Heart left ventricle (tissue), 16 donors: ENCODE measurements around the gene SIL1. TPM values are rescaled to one million over a fixed set of nuclear protein-coding genes. Genes with fewer than 3 reads are reported as not detected.

Experiments used
- ATAC-seq, 4 donors: fragments of 200-7000 bp; cut with Tn5 transposase; one replicate each; pipeline ENCODE4 v1.9.1; 2020 to 2022; ENCODE audit warnings: moderate library complexity in 4 of 4, mild to moderate bottlenecking in 3 of 4, moderate number of reproducible peaks in 1 of 4
- DNase-seq, 5 donors: peaks; one replicate each; pipeline ENCODE4 v3.0.0-alpha.2; 2020
- H3K27ac ChIP-seq, 12 donors: fragments of 200-600 bp; sonication (generic) in 4 of 12; one replicate each; pipeline versions ENCODE4 v1.5.0 to v1.8.0; 2016 to 2022; ENCODE audit warnings: mild to moderate bottlenecking in 2 of 12
- H3K27me3 ChIP-seq, 9 donors: fragments of 200-600 bp; sonication (generic) in 2 of 9; one replicate each; pipeline versions ENCODE4 v1.5.1 to v1.8.0; 2016 to 2022; ENCODE audit warnings: mild to moderate bottlenecking in 3 of 9
- H3K36me3 ChIP-seq, 9 donors: fragments of 200-600 bp; sonication (generic) in 2 of 9; one replicate each; pipeline versions ENCODE4 v1.5.0 to v1.8.0; 2018 to 2022; ENCODE audit warnings: mild to moderate bottlenecking in 2 of 9
- H3K4me1 ChIP-seq, 12 donors: fragments of 200-600 bp; sonication (generic) in 4 of 12; one replicate each; pipeline versions ENCODE4 v1.5.0 to v1.8.0; 2016 to 2022; ENCODE audit warnings: mild to moderate bottlenecking in 3 of 12
- H3K4me3 ChIP-seq, 12 donors: fragments of 200-600 bp; sonication (generic) in 4 of 12; one replicate each; pipeline versions ENCODE4 v1.5.0 to v1.8.0; 2017 to 2022; ENCODE audit warnings: mild to moderate bottlenecking in 9 of 12, moderate library complexity in 4 of 12
- H3K9me3 ChIP-seq, 12 donors: fragments of 200-600 bp; sonication (generic) in 4 of 12; one replicate each; pipeline versions ENCODE4 v1.5.0 to v1.8.0; 2016 to 2022; ENCODE audit warnings: mild to moderate bottlenecking in 1 of 12
- CTCF ChIP-seq, 12 donors: fragments of 200-600 bp; sonication (generic) in 4 of 12; IDR thresholded peaks; one replicate each; pipeline versions ENCODE4 v1.5.0 to v1.8.0; 2018 to 2022; ENCODE audit warnings: antibody characterized with exemption in 12 of 12, mild to moderate bottlenecking in 5 of 12
- POLR2A ChIP-seq, 2 donors: fragments of 450-650 bp; IDR thresholded peaks; one replicate each; pipeline ENCODE4 v1.6.1; 2017; ENCODE audit warnings: antibody characterized with exemption in 2 of 2, mild to moderate bottlenecking in 2 of 2, moderate library complexity in 2 of 2
- WGBS, 4 donors: extraction: QIAGEN DNeasy Blood & Tissue Kit in 2 of 4; methylation state at CpG; one replicate each; pipeline versions ENCODE4 v1.1.5 to v1.1.7; 2013 to 2018; 5-methylcytosine and 5-hydroxymethylcytosine counted together
- intact Hi-C, 10 donors: fragments of 100-400 bp; cut with DNase I; formaldehyde crosslinking; loops; one replicate each; pipeline versions ENCODE4 v1.11.1 to v1.14.2; 2022
- polyA plus RNA-seq, 2 donors: library from polyadenylated mRNA; stranded (reverse); fragments of 200-250 nt; gene quantifications; one replicate each; pipeline ENCODE4 v1.2.3, GENCODE V29; 2013
- total RNA-seq, 9 donors: library from RNA; depleted of rRNA in 2 of 9; stranded (reverse); fragments of >200 nt in 2 of 9; fragmentation: NEBNext Ultra II Directional in 3 of 9; extraction: Animal tissue kit (Norgen Biotek cat#: 25700) in 3 of 9; gene quantifications; one replicate each; pipeline versions ENCODE4 v1.1.0 to v1.2.4, GENCODE V29; 2016 to 2023
- donor health status: ischemic (EF 13 %, LVEDD 7.1; RV severe dilation, severe dysfunction).
- donor health status: healthy with polysubstance abuse.
- donor health status: DM: no; HTN: yes; CAD: no.
- donor health status: DM: no; HTN: no; CAD: no.
- donor health status: ischemic (EF 25% LVEDD 6.9; RV normal size, moderate dysfunction).
- donor health status: ischemic (EF 25% LVEDD 5.7; RV mildly dilated, moderate dysfunction).
- donor health status: healthy.
- donor health status: DM: yes; HTN: yes; CAD: no.
- donor health status: ischemic (EF 35%, LVEDD 5.7; RV mildly dilated, moderate dysfunction).
- donor health status: nonischemic (EF 11% LVEDD 7.7; RV severe dilation, severe dysfunction).
- donor health status: DM: yes; HTN: yes; CAD: no.
- donor health status: PGD.
- donor health status: ischemic (EF 29% LVEDD 5.4; RV normal size, mild dysfunction).
- donor health status: nonischemic (EF 23%, LVEDD 6.1; RV moderate dilation, normal function).

Gene SIL1
- total and polyA plus RNA-seq, 11 donors, result 33.8 to 341 (median 40.2) TPM

GRCh38 chr5:138927544-138927943, 270.6 kb downstream of the SIL1 start:
- Histone ChIP-seq H3K9me3 (no peaks in the 10 kb centered on the region), H3K36me3 (peaks cover 1 to 90% (median 77%) of the 10 kb centered on the region in 9 donors), H3K4me3 (no peak overlapping the region), H3K4me1 (peaks cover 0 to 36% (median 26%) of the 10 kb centered on the region in 12 donors), H3K27me3 (no peaks in the 10 kb centered on the region), H3K27ac (peak overlapping the region; percentile 1 to 87 (median 70))
- ATAC-seq (no peak), DNase-seq (no peak)
- 41 to 54% (median 49%) methylated on average over 8 of the region's 8 CpGs for WGBS, 4 donors
- TF ChIP-seq CTCF (IDR thresholded peaks at IDR 0.05) (no peak), POLR2A (IDR thresholded peaks at IDR 0.05) (no peak)
- intact Hi-C loops, result loop anchor here in 1 of 10 donors (10.0 kb wide), 1 partner anchor 103 kb away; no protein-coding TSS in a partner anchor

GRCh38 chr5:138926688-138927448, 271.3 kb downstream of the SIL1 start:
- ATAC-seq (peak in 3 of 4 donors; percentile 1 to 31 (median 30)), DNase-seq (no peak)
- H3K36me3 ChIP-seq, result peaks cover 0 to 84% (median 70%) of the 10 kb centered on the region in 9 donors
- 73 to 75% (median 73%) methylated on average over 16 of the region's 16 CpGs for whole genome bisulfite sequencing, 4 donors
- H3K27me3 ChIP-seq, result no peaks in the 10 kb centered on the region
- H3K9me3 ChIP-seq, result no peaks in the 10 kb centered on the region
- peak overlapping the region; percentile 1 to 87 (median 68) for H3K27ac ChIP-seq
- no peak overlapping the region for H3K4me3 ChIP-seq
- TF ChIP-seq CTCF (IDR thresholded peaks at IDR 0.05) (no peak), POLR2A (IDR thresholded peaks at IDR 0.05) (no peak)
- intact Hi-C loops, result loop anchor here in 1 of 10 donors (10.0 kb wide), 1 partner anchor 102 kb away; no protein-coding TSS in a partner anchor
- peaks cover 0 to 38% (median 26%) of the 10 kb centered on the region in 12 donors for H3K4me1 ChIP-seq

GRCh38 chr5:138926257-138926656, 271.9 kb downstream of the SIL1 start:
- Histone ChIP-seq H3K9me3 (no peaks in the 10 kb centered on the region), H3K4me3 (no peak overlapping the region), H3K36me3 (peaks cover 0 to 80% (median 64%) of the 10 kb centered on the region in 9 donors), H3K27ac (peak overlapping the region in 3 of 12 donors; percentile 9 to 79 (median 66)), H3K27me3 (no peaks in the 10 kb centered on the region), H3K4me1 (peaks cover 0 to 40% (median 26%) of the 10 kb centered on the region in 12 donors)
- WGBS, 4 donors, result 93 to 96% (median 94%) methylated on average over 11 of the region's 11 CpGs
- intact Hi-C loops, result loop anchor here in 1 of 10 donors (10.0 kb wide), 1 partner anchor 101 kb away; no protein-coding TSS in a partner anchor
- no peak for ATAC-seq
- DNase-seq, result no peak
- TF ChIP-seq CTCF (IDR thresholded peaks at IDR 0.05) (no peak), POLR2A (IDR thresholded peaks at IDR 0.05) (no peak)

- Histone ChIP-seq H3K36me3 (peaks cover 0 to 76% (median 62%) of the 10 kb centered on the region in 9 donors), H3K4me1 (peaks cover 0 to 40% (median 26%) of the 10 kb centered on the region in 12 donors), H3K27me3 (no peaks in the 10 kb centered on the region), H3K9me3 (no peaks in the 10 kb centered on the region), H3K4me3 (no peak overlapping the region), H3K27ac (no peak overlapping the region)
- no peak for ATAC-seq
- WGBS, 4 donors, result 84 to 91% (median 84%) methylated on average over 12 of the region's 12 CpGs
- intact Hi-C loops, result loop anchor here in 1 of 10 donors (10.0 kb wide), 1 partner anchor 100 kb away; no protein-coding TSS in a partner anchor
- TF ChIP-seq POLR2A (IDR thresholded peaks at IDR 0.05) (no peak), CTCF (IDR thresholded peaks at IDR 0.05) (no peak)
- no peak for DNase-seq
Measured at GRCh38 chr5:138925090-138925635, 273.0 kb downstream of the SIL1 start.
